ENCODE data around the gene RAP1A. TPM values are rescaled to one million over a fixed set of nuclear protein-coding genes. Genes with fewer than 3 reads are reported as not detected.

RAP1A gene
- polyA plus RNA-seq, 3 donors, result 61.9 to 85.8 (median 70.8) TPM

DNA sequence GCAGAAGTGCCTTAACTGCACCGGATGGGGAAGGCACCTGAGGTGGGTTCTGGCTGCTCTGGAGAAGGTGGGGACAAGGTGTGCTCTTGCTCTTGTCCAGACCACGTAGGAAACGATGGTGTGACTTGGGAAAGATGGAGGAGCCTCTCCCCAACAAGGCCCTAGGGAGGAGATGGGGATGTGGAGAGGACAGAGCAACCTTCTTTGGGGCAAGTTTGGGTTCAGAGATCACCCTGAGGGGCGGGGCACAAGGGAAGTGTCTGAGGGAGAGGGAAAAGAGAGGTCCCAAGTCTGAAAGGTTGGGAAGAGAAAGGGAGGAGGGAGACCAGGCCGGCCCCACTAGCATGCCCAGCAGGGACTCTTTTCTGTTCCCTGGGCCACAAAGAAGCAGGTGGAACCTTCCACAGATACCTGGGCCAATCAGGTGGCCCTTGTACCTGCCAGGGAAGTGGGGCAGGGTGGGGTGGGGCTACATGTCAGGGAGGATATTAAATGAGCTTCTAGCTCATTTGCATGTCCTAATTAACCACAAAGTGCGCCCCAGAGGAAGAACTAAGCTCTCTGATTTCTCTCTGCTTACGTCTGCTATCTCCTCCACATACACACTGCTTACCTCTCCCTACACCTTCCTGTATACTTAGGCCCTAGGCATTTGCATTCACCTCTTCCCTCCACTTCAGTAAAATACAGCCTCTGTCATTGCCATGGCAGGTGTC lies 103.7 kb downstream of the RAP1A start:
- DNase-seq (ENCODE audit: extremely low read depth in 1 of 11, low read depth in 9 of 11, low spot score in 4 of 11), result no peak

GRCh38 chr1:111723871-111724270 lies 104.3 kb downstream of the RAP1A start:
- no peak for DNase-seq (ENCODE audit: extremely low read depth in 1 of 11, low read depth in 9 of 11, low spot score in 4 of 11)

GRCh38 chr1:111725192-111725591 lies 105.6 kb downstream of the RAP1A start:
- peak in 2 of 11 donors; percentile 17 to 28 for DNase-seq (ENCODE audit: extremely low read depth in 1 of 11, low read depth in 9 of 11, low spot score in 4 of 11)

- DNase-seq (ENCODE audit: extremely low read depth in 1 of 11, low read depth in 9 of 11, low spot score in 4 of 11), result no peak
Measured at GRCh38 chr1:111727056-111727455, 107.5 kb downstream of the RAP1A start.

DNA sequence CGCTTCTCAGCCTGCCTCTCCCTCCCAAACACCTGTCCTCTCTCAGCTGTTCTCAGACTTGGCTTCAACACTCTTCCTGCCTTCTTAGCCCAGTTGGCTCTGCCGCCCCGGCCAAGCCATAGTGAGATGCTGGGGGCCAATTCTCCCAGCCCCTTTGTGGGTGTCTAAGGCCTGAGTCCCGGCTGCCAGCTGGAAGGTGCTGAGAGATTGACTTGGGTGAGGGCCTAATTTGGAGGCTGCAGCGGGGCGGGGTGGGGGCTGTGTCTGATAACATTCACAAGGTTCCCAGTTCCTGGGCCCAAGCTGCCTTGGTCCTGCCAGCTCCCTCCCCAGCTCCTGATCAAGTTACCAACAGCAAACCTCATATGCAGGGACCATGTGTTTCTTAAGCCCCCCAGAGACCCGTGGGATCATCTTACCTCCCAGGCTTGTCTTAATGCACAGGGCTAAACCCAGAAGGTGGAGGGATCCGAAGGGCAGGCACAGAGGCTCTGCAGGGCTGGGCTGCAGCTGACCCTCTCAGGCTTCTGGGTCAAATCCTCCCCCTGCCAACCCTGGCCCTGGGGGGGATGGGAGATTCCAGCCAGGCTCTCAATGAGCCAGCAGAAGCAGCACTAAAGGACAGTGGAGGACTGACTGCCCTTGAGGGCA lies 109.8 kb downstream of the RAP1A start:
- no peak for DNase-seq (ENCODE audit: extremely low read depth in 1 of 11, low read depth in 9 of 11, low spot score in 4 of 11)

GRCh38 chr1:111729946-111730681 lies 110.5 kb downstream of the RAP1A start:
- no peak for DNase-seq (ENCODE audit: extremely low read depth in 1 of 11, low read depth in 9 of 11, low spot score in 4 of 11)

DNA sequence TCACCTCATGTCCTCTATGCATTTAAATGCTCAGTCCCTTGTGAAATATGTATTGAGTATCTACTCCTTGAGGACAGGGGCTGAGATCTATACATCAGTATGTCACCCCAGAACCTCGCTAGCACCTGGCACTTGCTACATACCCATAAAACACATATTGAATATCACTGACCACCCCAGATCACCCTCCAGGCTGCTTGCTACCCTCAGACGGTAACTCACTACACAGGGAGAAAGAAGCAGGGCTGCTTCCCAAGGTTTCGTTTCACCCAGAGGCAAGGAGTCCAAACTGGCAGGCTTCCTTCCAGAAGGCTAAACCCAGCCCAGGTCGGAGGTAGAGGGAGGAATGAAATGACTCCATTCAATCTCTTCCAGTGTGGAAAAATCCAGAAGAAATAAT lies 111.1 kb downstream of the RAP1A start:
- DNase-seq (ENCODE audit: extremely low read depth in 1 of 11, low read depth in 9 of 11, low spot score in 4 of 11), result no peak

DNA sequence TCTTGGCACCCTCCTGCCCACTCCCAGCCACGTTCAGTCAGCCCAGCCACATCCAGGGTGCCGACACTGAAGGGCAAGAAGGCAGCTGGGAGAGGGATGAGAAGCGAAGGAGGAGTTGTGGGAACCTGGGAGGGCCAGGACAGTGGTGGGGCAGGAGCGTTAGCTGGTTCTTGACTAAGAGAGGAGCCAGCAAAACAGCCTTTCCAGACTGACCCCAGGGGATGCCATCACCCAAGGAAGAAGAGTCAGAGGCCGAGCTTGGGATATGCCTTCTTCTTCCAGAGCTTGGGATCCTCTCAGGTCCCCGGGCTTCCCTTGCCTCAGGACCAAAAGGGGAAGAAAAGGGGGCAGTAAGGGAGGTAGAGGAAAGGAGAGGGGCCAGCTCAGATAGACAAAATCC lies 112.4 kb downstream of the RAP1A start:
- no peak for DNase-seq (ENCODE audit: extremely low read depth in 1 of 11, low read depth in 9 of 11, low spot score in 4 of 11)

- no peak for DNase-seq (ENCODE audit: extremely low read depth in 1 of 11, low read depth in 9 of 11, low spot score in 4 of 11)
Measured at GRCh38 chr1:111732718-111733117, 113.1 kb downstream of the RAP1A start.

GRCh38 chr1:111733183-111733991 lies 113.8 kb downstream of the RAP1A start:
- no peak for DNase-seq (ENCODE audit: extremely low read depth in 1 of 11, low read depth in 9 of 11, low spot score in 4 of 11)

- DNase-seq (ENCODE audit: extremely low read depth in 1 of 11, low read depth in 9 of 11, low spot score in 4 of 11), result no peak
Measured at GRCh38 chr1:111733992-111734341, 114.4 kb downstream of the RAP1A start.

DNA sequence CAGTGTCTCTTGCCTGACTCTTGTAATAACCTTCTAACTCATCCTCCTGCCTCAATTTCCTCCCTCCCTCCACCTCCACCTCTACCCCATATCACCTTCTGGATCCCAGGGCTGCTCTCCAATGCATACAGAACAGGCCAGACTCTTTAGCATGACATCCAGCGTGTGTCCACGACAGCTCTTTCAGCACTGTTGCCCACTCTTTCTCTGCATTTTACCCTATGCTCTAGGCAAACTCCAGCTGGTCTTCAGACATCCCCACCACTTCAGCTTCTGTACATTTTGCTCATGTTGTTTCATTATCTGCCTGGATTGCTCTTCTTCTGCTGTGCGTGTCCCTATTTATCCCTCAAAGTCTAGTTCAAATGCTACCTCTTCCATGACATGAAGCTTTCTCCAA lies 114.8 kb downstream of the RAP1A start:
- DNase-seq (ENCODE audit: extremely low read depth in 1 of 11, low read depth in 9 of 11, low spot score in 4 of 11), result no peak

GRCh38 chr1:111734856-111735255 lies 115.3 kb downstream of the RAP1A start:
- no peak for DNase-seq (ENCODE audit: extremely low read depth in 1 of 11, low read depth in 9 of 11, low spot score in 4 of 11)

GRCh38 chr1:111735321-111735720 lies 115.7 kb downstream of the RAP1A start:
- no peak for DNase-seq (ENCODE audit: extremely low read depth in 1 of 11, low read depth in 9 of 11, low spot score in 4 of 11)

DNA sequence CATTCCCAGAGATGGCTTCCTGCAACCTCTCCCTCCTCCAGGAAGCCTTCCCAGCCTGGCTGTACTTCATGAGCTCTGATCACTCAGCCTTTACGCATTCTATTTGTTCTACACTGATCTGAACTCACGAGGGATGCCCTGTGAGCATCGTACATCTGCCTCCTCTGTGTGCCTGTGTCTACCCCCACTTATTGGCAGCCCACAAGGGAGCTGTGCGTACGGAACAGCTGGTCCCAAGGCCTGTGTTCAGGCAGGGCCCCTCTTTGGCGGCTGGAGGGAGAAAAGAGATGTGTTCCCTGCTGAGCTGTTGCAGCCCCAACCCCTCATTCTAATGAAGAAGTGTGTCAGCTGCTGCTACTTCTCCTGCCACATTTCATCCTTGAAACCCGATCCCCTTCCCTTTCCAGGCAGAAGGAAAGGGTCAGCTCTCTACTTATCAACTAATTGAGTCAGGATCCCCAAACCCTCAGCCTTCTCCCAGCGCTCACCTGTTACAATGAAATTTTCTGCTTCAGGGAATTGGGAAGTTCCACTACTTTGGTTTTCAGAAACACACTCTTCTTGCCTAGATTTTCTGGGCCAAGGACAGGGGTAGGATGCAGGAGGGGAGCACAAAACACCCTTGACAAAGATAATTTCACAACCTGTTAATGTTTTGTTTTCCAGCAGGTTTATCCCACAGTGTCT lies 116.4 kb downstream of the RAP1A start:
- DNase-seq (ENCODE audit: extremely low read depth in 1 of 11, low read depth in 9 of 11, low spot score in 4 of 11), result peak in 3 of 11 donors; percentile 41 to 49 (median 45)

DNA sequence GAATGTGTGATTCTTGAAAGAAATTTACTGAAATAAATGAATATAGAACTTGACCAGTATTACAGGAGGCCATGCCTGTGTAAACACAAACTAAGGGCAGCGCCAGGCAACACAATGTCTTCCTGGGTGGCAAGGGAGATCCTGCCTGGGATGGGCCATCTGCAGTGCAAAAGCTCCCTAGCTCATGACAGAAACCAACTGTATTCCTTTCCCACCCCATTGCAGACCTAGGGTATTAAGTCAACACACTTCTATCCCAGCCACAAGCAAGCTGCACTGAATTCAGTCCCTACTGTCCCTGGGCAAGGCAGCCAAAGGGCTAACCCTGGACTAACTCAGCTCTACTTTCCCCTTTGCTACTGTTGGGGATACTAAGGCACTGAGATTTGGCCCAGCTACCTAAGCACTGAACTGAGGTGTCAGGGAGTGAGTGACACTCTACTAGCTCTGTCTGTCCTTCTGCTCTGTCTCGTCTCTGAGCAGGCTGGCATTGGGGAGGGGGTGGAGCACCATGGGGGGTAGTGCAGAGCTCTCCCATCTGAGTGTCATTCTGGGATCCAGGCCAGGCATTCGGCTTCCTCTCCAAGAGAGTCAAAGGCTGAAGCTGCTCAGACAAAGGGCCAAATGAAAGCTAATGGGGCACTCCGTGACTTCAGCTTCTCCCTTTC lies 117.1 kb downstream of the RAP1A start:
- DNase-seq (ENCODE audit: extremely low read depth in 1 of 11, low read depth in 9 of 11, low spot score in 4 of 11), result no peak

DNA sequence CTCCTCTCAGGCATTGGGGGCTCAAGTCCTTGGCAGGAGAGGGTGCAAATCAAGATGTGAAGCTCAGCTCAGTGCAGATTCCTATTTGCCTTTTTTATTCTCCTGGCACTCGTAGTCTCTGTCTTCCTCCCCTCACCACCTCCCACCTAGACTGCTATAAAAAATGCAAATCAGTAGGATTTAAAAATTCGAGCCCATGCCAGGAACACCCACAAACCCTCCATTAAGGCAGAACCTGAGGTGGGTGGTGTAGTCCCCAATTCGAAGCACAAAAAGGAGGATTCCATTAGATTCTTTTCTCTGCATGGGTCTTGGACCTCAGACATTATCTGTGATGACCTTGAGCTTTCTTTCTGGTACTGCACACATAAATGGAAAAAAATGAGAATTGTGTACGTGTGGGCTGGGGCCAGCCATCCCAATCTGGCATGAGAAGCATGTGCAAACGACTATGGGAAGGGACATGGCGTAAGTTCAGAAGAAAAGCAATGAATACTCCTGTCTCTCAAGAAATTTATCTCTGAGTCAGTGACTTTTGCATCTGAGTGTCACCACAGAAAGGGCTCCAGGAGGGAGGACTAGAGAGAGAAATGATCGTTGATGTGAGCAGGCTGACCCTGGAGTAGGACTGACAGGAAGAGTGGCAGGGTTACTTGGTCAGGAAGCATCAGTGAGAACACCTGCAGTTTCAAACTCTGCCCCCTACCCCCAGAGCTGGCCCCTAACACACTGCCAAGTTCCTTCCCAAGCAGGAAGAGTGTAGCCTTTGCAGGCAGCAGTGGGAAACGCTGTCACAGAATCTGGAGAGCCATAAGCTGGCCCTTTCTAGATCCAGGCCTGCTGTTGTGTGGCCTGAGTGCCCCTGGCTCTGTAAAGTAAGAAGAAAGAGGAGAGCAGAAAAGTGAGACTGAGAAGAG lies 117.9 kb downstream of the RAP1A start:
- DNase-seq (ENCODE audit: extremely low read depth in 1 of 11, low read depth in 9 of 11, low spot score in 4 of 11), result no peak

DNA sequence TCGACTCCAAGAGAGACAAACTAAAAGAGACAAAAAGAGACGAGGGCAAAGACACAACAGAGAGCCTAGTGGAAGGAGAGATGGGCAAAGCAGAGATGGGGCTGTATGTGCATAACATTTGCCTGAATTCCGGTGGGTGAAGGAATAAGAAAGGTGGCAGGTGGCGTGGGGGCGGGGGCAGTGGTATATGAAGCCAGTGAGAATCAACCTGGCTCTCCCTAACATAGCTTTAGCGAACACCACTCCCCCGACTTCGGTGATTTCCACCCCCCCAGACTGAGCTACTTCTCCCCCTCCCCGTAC lies 118.5 kb downstream of the RAP1A start:
- no peak for DNase-seq (ENCODE audit: extremely low read depth in 1 of 11, low read depth in 9 of 11, low spot score in 4 of 11)

Measured in renal cortex interstitium (tissue), 11 donors.